ENCODE data around the gene MTMR1. TPM values are rescaled to one million over a fixed set of nuclear protein-coding genes. Genes with fewer than 3 reads are reported as not detected.

MTMR1 gene
- polyA plus RNA-seq, 2 donors: 19.2 to 21.2 TPM

- no peaks in the 10 kb centered on the region for H3K4me1 ChIP-seq (ENCODE audit: control insufficient read depth in 2 of 2, insufficient read depth in 2 of 2, low read length in 1 of 2)
- no peaks in the 10 kb centered on the region for H3K9me3 ChIP-seq (ENCODE audit: control insufficient read depth in 2 of 2, insufficient read depth in 1 of 2, low read depth in 1 of 2, low read length in 1 of 2)
- H3K27ac ChIP-seq (ENCODE audit: low read depth in 2 of 2, low read length in 1 of 2): no peak overlapping the region
- WGBS, 2 donors: 77 to 94% methylated on average over 5 of the region's 5 CpGs
- H3K27me3 ChIP-seq (ENCODE audit: control insufficient read depth in 1 of 2, insufficient read depth in 2 of 2, low read length in 2 of 2): peaks cover 0 to 3% of the 10 kb centered on the region in 2 donors
- no peaks in the 10 kb centered on the region for H3K36me3 ChIP-seq (ENCODE audit: control insufficient read depth in 2 of 2, insufficient read depth in 2 of 2, low read length in 1 of 2)
- H3K4me3 ChIP-seq (ENCODE audit: low read depth in 1 of 2, low read length in 2 of 2): no peak overlapping the region
Measured at GRCh38 chrX:150792949-150793527, 99.8 kb downstream of the MTMR1 start.

GRCh38 chrX:150805736-150806135, 112.5 kb downstream of the MTMR1 start:
- no peaks in the 10 kb centered on the region for H3K36me3 ChIP-seq (ENCODE audit: control insufficient read depth in 2 of 2, insufficient read depth in 2 of 2, low read length in 1 of 2)
- WGBS, 2 donors: 94 to 97% methylated on average over 2 of the region's 2 CpGs

GRCh38 chrX:150806827-150807226, 113.6 kb downstream of the MTMR1 start:
- H3K27ac ChIP-seq (ENCODE audit: low read depth in 2 of 2, low read length in 1 of 2): no peak overlapping the region
- WGBS, 2 donors: 65 to 79% methylated on average over 1 of the region's 1 CpG
- no peak overlapping the region for H3K4me3 ChIP-seq (ENCODE audit: low read depth in 1 of 2, low read length in 2 of 2)
- no peaks in the 10 kb centered on the region for H3K27me3 ChIP-seq (ENCODE audit: control insufficient read depth in 1 of 2, insufficient read depth in 2 of 2, low read length in 2 of 2)
- no peaks in the 10 kb centered on the region for H3K36me3 ChIP-seq (ENCODE audit: control insufficient read depth in 2 of 2, insufficient read depth in 2 of 2, low read length in 1 of 2)
- H3K9me3 ChIP-seq (ENCODE audit: control insufficient read depth in 2 of 2, insufficient read depth in 1 of 2, low read depth in 1 of 2, low read length in 1 of 2): no peaks in the 10 kb centered on the region
- H3K4me1 ChIP-seq (ENCODE audit: control insufficient read depth in 2 of 2, insufficient read depth in 2 of 2, low read length in 1 of 2): no peaks in the 10 kb centered on the region

More at GRCh38 chrX:150805736-150806135, 112.5 kb downstream of the MTMR1 start:
- Histone ChIP-seq H3K27ac (ENCODE audit: low read depth in 2 of 2, low read length in 1 of 2) (no peak overlapping the region), H3K4me1 (ENCODE audit: control insufficient read depth in 2 of 2, insufficient read depth in 2 of 2, low read length in 1 of 2) (no peaks in the 10 kb centered on the region), H3K9me3 (ENCODE audit: control insufficient read depth in 2 of 2, insufficient read depth in 1 of 2, low read depth in 1 of 2, low read length in 1 of 2) (no peaks in the 10 kb centered on the region), H3K4me3 (ENCODE audit: low read depth in 1 of 2, low read length in 2 of 2) (no peak overlapping the region), H3K27me3 (ENCODE audit: control insufficient read depth in 1 of 2, insufficient read depth in 2 of 2, low read length in 2 of 2) (no peaks in the 10 kb centered on the region)

- no peaks in the 10 kb centered on the region for H3K4me1 ChIP-seq (ENCODE audit: control insufficient read depth in 2 of 2, insufficient read depth in 2 of 2, low read length in 1 of 2)
- H3K27me3 ChIP-seq (ENCODE audit: control insufficient read depth in 1 of 2, insufficient read depth in 2 of 2, low read length in 2 of 2): no peaks in the 10 kb centered on the region
- no peaks in the 10 kb centered on the region for H3K9me3 ChIP-seq (ENCODE audit: control insufficient read depth in 2 of 2, insufficient read depth in 1 of 2, low read depth in 1 of 2, low read length in 1 of 2)
- WGBS, 2 donors: 76 to 90% methylated on average over 5 of the region's 5 CpGs
- H3K27ac ChIP-seq (ENCODE audit: low read depth in 2 of 2, low read length in 1 of 2): no peak overlapping the region
- no peak overlapping the region for H3K4me3 ChIP-seq (ENCODE audit: low read depth in 1 of 2, low read length in 2 of 2)
- H3K36me3 ChIP-seq (ENCODE audit: control insufficient read depth in 2 of 2, insufficient read depth in 2 of 2, low read length in 1 of 2): no peaks in the 10 kb centered on the region
Measured at GRCh38 chrX:150813922-150814321, 120.7 kb downstream of the MTMR1 start.

Other genes starting within 250 kb of the MTMR1 start
- gene MTM1, start 124.8 kb upstream of the MTMR1 start, polyA plus RNA-seq: 1 to 10 TPM; 2.6 to 5.0 TPM
- 1 to 10 TPM; 4.8 to 5.2 TPM for gene CD99L2, start 205.3 kb downstream of the MTMR1 start, polyA plus RNA-seq